HepG2 (cell line): ENCODE measurements around the gene PSMA3. TPM values are rescaled to one million over a fixed set of nuclear protein-coding genes. Genes with fewer than 3 reads are reported as not detected.

Source experiments
- ATAD3A ChIP-seq: sonication (generic); formaldehyde crosslinking; IDR thresholded peaks from 2 replicates; pipeline ENCODE4 v1.4.0; 2020; ENCODE audit warnings: missing genetic modification reagents
- HHEX ChIP-seq: IDR thresholded peaks from 2 replicates; pipeline ENCODE4 v1.6.1; 2016; ENCODE audit warnings: control low read depth
- HNRNPL ChIP-seq: fragments of 200-400 bp; formaldehyde crosslinking; IDR thresholded peaks from 2 replicates; pipeline ENCODE4 v1.6.1; 2017; ENCODE audit warnings: mild to moderate bottlenecking, low read depth, low read length
- HOXD1 ChIP-seq: sonication (generic); formaldehyde crosslinking; IDR thresholded peaks from 2 replicates; pipeline ENCODE4 v1.5.0; 2020; ENCODE audit warnings: missing genetic modification reagents
- RFXAP ChIP-seq: sonication (generic); formaldehyde crosslinking; IDR thresholded peaks from 2 replicates; pipeline ENCODE4 v1.4.0; 2020; ENCODE audit warnings: missing genetic modification reagents, borderline replicate concordance
- SRY ChIP-seq: sonication (generic); formaldehyde crosslinking; IDR thresholded peaks from 2 replicates; pipeline ENCODE4 v1.8.0; 2022; ENCODE audit warnings: mild to moderate bottlenecking, missing genetic modification reagents
- THAP11 ChIP-seq: IDR thresholded peaks from 2 replicates; pipeline ENCODE4 v1.6.1; 2016; ENCODE audit warnings: missing biosample characterization, missing genetic modification reagents
- ZBTB37 ChIP-seq: sonication (generic); formaldehyde crosslinking; IDR thresholded peaks from 2 replicates; pipeline ENCODE4 v1.4.0; 2020; ENCODE audit warnings: mild to moderate bottlenecking, missing genetic modification reagents
- ZFP36 ChIP-seq: fragments of 150-350 bp; IDR thresholded peaks from 2 replicates; pipeline ENCODE4 v1.6.1; 2018; ENCODE audit warnings: borderline replicate concordance, low read length, low read depth; ENCODE audit not compliant: partially characterized antibody
- ZMAT3 ChIP-seq: sonication (generic); formaldehyde crosslinking; conservative IDR thresholded peaks from 2 replicates; pipeline ENCODE4 v1.7.0; 2021; ENCODE audit warnings: missing genetic modification reagents
- ZMYM3 ChIP-seq: sonication (generic); formaldehyde crosslinking; IDR thresholded peaks from 2 replicates; pipeline ENCODE4 v1.5.1; 2020; ENCODE audit warnings: mild to moderate bottlenecking, missing genetic modification reagents
- ZNF275 ChIP-seq: sonication (generic); formaldehyde crosslinking; IDR thresholded peaks from 2 replicates; pipeline ENCODE4 v1.8.0; 2022; ENCODE audit warnings: missing genetic modification reagents, mild to moderate bottlenecking, inconsistent platforms, borderline replicate concordance
- ZNF574 ChIP-seq: sonication (generic); formaldehyde crosslinking; IDR thresholded peaks from 2 replicates; pipeline ENCODE4 v1.4.0; 2020; ENCODE audit warnings: missing genetic modification reagents
- ZNF615 ChIP-seq: sonication (generic); formaldehyde crosslinking; IDR thresholded peaks from 2 replicates; pipeline ENCODE4 v1.5.0; 2020; ENCODE audit warnings: mild to moderate bottlenecking, missing genetic modification reagents, borderline replicate concordance
- polyA plus RNA-seq, 8 experiments: library from polyadenylated mRNA; depleted of rRNA in 3 of 8; stranded (reverse) in 7 of 8; unstranded in 1 of 8; fragments of >200 nt; fragmentation: Illumina TruSeq in 4 of 8; extraction: Trizol in 4 of 8; gene quantifications; 2 replicates each; pipeline versions ENCODE4 v1.2.1 to v1.2.3, GENCODE V29; 2011 to 2016; ENCODE audit warnings: low read depth in 4 of 8, missing spikeins in 1 of 8, mixed read lengths in 1 of 8; ENCODE audit not compliant: insufficient read depth in 1 of 8
- total RNA-seq, 5 experiments: library from RNA; depleted of rRNA; stranded (reverse); fragments of >200 nt; fragmentation: Illumina TruSeq; extraction: Trizol; gene quantifications; 2 replicates each; pipeline ENCODE4 v1.2.3, GENCODE V29; 2016; ENCODE audit warnings: low read depth in 1 of 5
- TF ChIP-seq, protein P1 (sequence below): sonication (generic); formaldehyde crosslinking; conservative IDR thresholded peaks from 2 replicates; pipeline ENCODE4 v1.8.0; 2022; ENCODE audit warnings: low read depth, missing genetic modification reagents
- TF ChIP-seq, protein P2 (sequence below): sonication (generic); formaldehyde crosslinking; IDR thresholded peaks from 2 replicates; pipeline ENCODE4 v1.8.0; 2022; ENCODE audit warnings: mild to moderate bottlenecking, missing genetic modification reagents; ENCODE audit not compliant: insufficient replicate concordance
- TF ChIP-seq, protein P3 (sequence below): sonication (generic); formaldehyde crosslinking; IDR thresholded peaks from 2 replicates; pipeline ENCODE4 v1.4.0; 2020; ENCODE audit warnings: missing genetic modification reagents

PSMA3 gene
- total and polyA plus RNA-seq, 2 of the 13 experiments (the other 11 are each of a cell fraction or from before 2014, with no cell fraction given): 232 to 275 TPM

DNA sequence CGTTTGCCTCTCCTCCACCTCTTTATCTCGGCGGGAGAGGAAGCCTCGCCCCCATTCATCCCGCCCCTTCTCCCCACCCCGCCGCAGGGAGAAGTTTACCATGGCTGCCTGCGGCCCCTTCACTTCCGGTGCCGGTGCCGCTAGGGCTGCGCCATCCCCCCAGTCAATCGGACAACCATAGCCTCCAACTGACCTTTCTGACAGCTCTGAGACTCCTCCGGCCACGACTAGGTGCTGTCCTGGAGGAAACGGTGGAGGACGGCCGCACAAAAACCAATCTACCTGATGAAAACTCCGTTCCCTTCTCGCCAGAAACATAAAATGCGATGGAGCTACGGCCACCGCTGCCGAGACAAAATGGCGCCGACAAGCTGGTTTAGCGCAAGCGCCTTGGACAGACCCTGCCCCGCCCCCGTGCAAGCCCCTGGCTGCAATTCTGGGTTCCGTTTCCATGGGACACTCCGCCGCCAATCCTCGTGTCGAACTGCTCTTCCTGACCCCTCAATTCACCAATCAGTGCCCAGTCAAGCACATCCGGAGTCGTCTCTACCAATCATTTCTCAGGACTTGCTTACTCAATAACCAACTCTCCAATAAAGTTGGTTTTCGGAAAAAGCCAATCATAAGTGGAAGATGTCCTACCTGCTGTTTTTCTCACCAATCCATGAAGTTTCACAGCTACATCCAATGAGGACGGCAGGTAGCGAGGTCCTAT lies 53.3 kb downstream of the PSMA3 start (continued):
- TF ChIP-seq, protein P1, sequence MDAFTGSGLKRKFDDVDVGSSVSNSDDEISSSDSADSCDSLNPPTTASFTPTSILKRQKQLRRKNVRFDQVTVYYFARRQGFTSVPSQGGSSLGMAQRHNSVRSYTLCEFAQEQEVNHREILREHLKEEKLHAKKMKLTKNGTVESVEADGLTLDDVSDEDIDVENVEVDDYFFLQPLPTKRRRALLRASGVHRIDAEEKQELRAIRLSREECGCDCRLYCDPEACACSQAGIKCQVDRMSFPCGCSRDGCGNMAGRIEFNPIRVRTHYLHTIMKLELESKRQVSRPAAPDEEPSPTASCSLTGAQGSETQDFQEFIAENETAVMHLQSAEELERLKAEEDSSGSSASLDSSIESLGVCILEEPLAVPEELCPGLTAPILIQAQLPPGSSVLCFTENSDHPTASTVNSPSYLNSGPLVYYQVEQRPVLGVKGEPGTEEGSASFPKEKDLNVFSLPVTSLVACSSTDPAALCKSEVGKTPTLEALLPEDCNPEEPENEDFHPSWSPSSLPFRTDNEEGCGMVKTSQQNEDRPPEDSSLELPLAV (CRISPR knock-in tag): no peak
- TF ChIP-seq ZNF615 (no peak), ZNF275 (CRISPR knock-in tag) (peak; percentile 41; the same call in 1 of the 2 replicates), SRY (peak; percentile 81), ATAD3A (no peak), THAP11 (CRISPR knock-in tag) (peak; percentile 76), HOXD1 (CRISPR knock-in tag) (peak; percentile 58; the same call in 1 of the 2 replicates), HNRNPL (0 out of 2 replicates have a peak, but pooled peaks have one; percentile 45), ZMAT3 (CRISPR knock-in tag) (no peak), ZFP36 (no peak), ZBTB37 (no peak), RFXAP (CRISPR knock-in tag) (peak; percentile 89), HHEX (CRISPR knock-in tag) (no peak), ZMYM3 (0 out of 2 replicates have a peak, but pooled peaks have one; percentile 27), ZNF574 (peak; percentile 50)
- TF ChIP-seq, protein P2, sequence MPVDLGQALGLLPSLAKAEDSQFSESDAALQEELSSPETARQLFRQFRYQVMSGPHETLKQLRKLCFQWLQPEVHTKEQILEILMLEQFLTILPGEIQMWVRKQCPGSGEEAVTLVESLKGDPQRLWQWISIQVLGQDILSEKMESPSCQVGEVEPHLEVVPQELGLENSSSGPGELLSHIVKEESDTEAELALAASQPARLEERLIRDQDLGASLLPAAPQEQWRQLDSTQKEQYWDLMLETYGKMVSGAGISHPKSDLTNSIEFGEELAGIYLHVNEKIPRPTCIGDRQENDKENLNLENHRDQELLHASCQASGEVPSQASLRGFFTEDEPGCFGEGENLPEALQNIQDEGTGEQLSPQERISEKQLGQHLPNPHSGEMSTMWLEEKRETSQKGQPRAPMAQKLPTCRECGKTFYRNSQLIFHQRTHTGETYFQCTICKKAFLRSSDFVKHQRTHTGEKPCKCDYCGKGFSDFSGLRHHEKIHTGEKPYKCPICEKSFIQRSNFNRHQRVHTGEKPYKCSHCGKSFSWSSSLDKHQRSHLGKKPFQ: peak; percentile 70
- TF ChIP-seq, protein P3, sequence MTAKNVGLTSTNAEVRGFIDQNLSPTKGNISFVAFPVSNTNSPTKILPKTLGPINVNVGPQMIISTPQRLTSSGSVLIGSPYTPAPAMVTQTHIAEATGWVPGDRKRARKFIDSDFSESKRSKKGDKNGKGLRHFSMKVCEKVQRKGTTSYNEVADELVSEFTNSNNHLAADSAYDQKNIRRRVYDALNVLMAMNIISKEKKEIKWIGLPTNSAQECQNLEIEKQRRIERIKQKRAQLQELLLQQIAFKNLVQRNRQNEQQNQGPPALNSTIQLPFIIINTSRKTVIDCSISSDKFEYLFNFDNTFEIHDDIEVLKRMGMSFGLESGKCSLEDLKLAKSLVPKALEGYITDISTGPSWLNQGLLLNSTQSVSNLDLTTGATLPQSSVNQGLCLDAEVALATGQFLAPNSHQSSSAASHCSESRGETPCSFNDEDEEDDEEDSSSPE (CRISPR knock-in tag): no peak
